ENCODE measurements around the gene CACNB3.
"Not testable (repeated sequence)": the region's sequence is repeated elsewhere in the genome, so short reads cannot be mapped to it uniquely, and the experiment has no call there.

CACNB3 gene

DNA sequence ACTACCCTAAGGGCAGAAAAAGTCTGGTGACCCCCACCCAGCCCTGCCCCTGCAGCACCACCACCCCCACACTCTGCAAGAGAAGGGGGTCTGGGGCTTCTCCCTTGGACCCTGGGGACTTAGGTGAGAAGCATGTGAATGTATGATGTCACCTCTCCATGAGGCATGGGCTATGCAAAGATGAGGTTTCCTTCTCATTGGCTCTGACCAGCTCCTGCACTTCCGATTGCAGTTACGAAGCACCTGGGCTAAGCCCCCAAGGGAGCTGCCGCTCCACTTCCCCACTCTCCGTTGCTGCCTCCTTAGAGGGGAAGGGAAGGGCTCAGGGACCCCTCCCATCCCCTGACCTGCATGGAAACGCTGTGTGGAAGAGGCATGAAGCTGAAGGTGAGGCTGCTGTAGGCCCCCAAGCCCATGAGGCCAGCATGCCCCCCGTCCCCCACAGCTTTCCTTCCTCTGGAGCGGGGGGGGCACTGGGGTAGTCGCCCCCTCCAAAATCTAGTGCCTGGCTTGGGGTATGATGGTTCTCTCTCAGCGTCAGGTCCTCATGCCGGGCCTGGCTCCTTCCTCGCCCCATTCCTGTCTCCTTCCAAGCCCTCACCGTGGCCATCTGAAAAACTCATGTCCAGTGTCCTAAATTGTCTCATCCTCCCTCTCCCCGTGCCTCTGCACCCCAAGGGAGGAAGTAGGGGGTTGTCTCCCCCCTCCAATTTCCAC is 39.1 kb downstream of the CACNB3 start:
- no peak for ATAC-seq

- ATAC-seq = no peak
Measured at GRCh38 chr12:48858043-48858442, 39.7 kb downstream of the CACNB3 start.

DNA sequence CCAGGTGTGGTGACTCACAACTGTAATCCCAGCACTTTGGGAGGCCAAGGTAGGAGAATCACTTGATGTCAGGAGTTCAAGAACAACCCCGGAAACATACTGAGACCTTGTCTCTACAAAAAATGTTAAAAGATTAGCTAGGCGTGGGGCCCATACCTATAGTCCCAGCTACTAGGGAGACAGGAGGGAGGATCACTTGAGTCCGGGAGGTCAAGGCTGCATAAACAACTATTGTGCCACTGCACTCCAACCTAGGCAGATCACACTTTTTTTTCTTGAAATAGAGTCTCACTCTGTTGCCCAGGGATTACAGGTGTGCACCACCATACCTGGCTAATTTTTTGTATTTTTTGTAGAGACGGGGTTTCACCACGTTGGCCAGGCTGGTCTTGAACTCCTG is 41.3 kb downstream of the CACNB3 start:
- no peak for ATAC-seq

GRCh38 chr12:48860236-48860635 is 41.9 kb downstream of the CACNB3 start:
- not testable (repeated sequence) for ATAC-seq

DNA sequence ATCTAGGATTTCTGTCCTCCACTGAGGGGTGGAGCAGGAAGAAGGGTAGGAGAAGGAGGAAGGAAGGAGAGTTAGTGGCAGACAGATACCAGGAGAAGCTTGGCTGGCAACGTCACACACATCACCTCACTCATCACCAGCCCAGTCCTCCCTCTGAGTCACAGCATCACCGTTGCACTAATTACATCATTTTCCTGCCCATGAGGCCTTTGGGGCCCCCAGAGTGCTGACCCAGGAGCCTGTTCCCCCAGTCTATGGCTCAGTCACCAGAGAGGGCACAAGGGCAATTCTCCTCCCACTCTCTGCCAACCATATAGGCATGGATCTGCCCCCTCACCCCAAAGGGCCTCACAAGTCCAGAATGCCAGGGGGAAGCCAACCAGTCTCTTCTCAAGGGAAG is 42.8 kb downstream of the CACNB3 start:
- ATAC-seq = no peak

- ATAC-seq = no peak
Measured at GRCh38 chr12:48862760-48863159, 44.5 kb downstream of the CACNB3 start.

DNA sequence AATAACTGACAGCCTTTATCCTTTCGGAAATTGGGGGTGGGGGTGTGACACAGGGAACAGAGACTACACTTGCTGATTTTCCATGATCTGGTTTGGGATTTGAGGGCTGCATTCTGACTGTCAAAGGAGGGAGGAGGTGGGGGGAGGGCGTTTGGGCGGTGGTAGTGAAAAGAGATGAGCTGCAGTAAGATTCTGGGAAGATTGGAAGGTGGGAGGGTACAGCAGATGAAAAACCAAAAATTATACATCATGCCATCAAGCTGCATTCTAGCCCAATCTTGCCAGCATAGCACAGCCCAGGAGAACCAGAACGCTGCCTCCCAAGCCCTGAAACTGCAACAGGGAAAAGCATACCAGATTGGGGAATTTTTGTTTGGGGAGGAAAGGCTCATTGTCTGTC is 45.0 kb downstream of the CACNB3 start:
- ATAC-seq = no peak

DNA sequence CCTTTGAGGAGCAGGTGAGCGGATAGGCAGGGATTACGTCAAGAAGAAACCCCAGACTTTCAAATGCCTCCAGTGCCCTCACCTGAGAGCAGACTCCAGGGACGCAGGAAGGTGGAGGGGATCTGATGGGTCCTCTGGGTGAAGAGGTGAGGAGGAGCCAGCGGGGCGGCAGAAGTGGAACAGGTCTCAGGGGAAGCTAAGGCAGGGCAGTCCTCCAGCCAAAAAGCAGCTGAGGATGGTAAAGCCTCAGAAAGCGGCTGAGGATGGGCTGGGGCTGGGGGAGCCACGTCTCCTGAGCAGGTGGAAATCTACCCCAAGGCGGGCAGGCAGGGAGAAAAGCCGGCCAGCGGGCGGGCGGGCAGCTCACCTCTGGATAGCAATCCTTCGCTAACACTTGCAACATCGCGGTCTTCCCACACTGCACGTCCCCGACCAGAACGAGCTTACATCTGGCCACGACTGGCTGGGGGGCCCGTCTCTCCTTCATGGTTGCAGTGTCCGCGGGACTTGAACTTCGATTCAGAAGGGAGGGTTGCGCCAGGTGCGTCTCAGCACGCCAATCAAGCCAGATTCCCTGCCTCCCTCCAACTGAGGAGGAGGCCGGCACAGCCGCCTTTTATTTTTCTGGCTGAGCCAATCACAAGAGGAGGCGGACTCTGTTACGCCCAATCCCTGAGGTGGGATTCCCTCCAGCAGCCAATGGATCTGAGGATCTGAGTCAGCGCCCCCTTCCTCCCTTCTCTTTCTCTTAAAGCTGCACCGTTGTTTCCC is 47.2 kb downstream of the CACNB3 start, which contains the start of gene RND1:
RND1 (minus strand) TSS at position 590 of the 771 bp plus-strand sequence; CDS start at position 487, 103 bp downstream.
- peak; percentile 96 to 97 for ATAC-seq

GRCh38 chr12:48866052-48866711 is 47.9 kb downstream of the CACNB3 start:
- peak; percentile 54 to 59 for ATAC-seq

GRCh38 chr12:48868451-48868850 is 50.2 kb downstream of the CACNB3 start:
- ATAC-seq = no peak

GRCh38 chr12:48869191-48869590 is 50.9 kb downstream of the CACNB3 start:
- no peak for ATAC-seq

DNA sequence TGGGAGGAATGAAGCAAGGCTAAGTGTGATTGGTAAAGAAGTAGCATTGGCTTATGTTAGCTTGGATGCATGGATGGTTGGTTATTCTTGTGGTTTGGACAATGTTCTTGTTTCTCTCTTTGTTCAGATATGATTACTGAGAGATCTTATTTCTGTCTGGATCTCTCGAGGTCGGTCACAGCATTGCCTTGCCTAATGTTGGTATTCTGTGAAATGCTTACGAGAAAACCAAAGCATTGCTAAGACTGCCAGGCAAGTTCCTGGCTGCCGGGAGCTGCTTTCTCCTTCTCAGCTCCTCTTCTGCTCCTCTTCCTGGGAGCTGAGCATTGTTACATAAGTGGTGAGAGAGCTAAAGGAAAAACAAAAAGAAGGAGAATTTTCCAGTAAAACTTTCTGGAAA is 54.8 kb downstream of the CACNB3 start:
- no peak for ATAC-seq

- ATAC-seq = not testable (repeated sequence)
Measured at GRCh38 chr12:48873534-48873933, 55.2 kb downstream of the CACNB3 start.

GRCh38 chr12:48875944-48876515 is 57.7 kb downstream of the CACNB3 start:
- no peak for ATAC-seq
